Progenitor cell of endocrine pancreas (in vitro differentiated cells): ENCODE results near the gene RPLP2. TPM values are rescaled to one million over a fixed set of nuclear protein-coding genes. Genes with fewer than 3 reads are reported as not detected.

Experiments used
- DNase-seq: peaks from one replicate; pipeline ENCODE4 v3.0.0; 2021; ENCODE audit warnings: low spot score; ENCODE audit not compliant: unreplicated experiment
- H3K27ac Mint-ChIP-seq: 2 replicates; pipeline ENCODE4 v1.8.0; 2021; ENCODE audit warnings: mild to moderate bottlenecking, moderate library complexity, mixed read lengths
- H3K27me3 Mint-ChIP-seq: 2 replicates; pipeline ENCODE4 v1.8.0; 2021; ENCODE audit warnings: mixed read lengths
- H3K36me3 Mint-ChIP-seq: 2 replicates; pipeline ENCODE4 v1.8.0; 2022; ENCODE audit warnings: mixed read lengths; ENCODE audit not compliant: insufficient read depth
- H3K4me1 Mint-ChIP-seq: 2 replicates; pipeline ENCODE4 v1.8.0; 2021; ENCODE audit warnings: low read depth, mixed read lengths
- H3K4me3 Mint-ChIP-seq: 2 replicates; pipeline ENCODE4 v1.8.0; 2021; ENCODE audit warnings: low read depth, mild to moderate bottlenecking, moderate library complexity, mixed read lengths
- H3K9me3 Mint-ChIP-seq: 2 replicates; pipeline ENCODE4 v1.8.0; 2021; ENCODE audit warnings: low read depth, mixed read lengths
- CTCF ChIP-seq: fragments of 200-600 bp; sonication (generic); IDR thresholded peaks from one replicate; pipeline ENCODE4 v1.5.0; 2021; ENCODE audit warnings: antibody characterized with exemption, mild to moderate bottlenecking; ENCODE audit not compliant: unreplicated experiment
- total RNA-seq: library from RNA; stranded (reverse); gene quantifications from 2 replicates; pipeline ENCODE4 v1.2.1, GENCODE V29; 2021

Gene RPLP2
- total RNA-seq, 1 donor from 2014 or later = 1,463 TPM

- Mint-ChIP-seq H3K27ac (no peak overlapping the region), H3K9me3 (no peaks in the 10 kb centered on the region), H3K4me3 (peak overlapping the region; percentile 75), H3K36me3 (peaks cover 2% of the 10 kb centered on the region), H3K27me3 (peaks cover 34% of the 10 kb centered on the region), H3K4me1 (peaks cover 9% of the 10 kb centered on the region)
- TF ChIP-seq CTCF = no peak
- peak; percentile 50 for DNase-seq
Observed at GRCh38 chr11:827146-827896, 17.6 kb downstream of the RPLP2 start.

- H3K4me3 Mint-ChIP-seq = peak within 1 kb of the TSS; percentile 75
- peaks cover 2% of the 10 kb centered on the region for H3K36me3 Mint-ChIP-seq
- no peak for DNase-seq
- no peaks in the 10 kb centered on the region for H3K9me3 Mint-ChIP-seq
- peaks cover 10% of the 10 kb centered on the region for H3K4me1 Mint-ChIP-seq
- TF ChIP-seq CTCF = no peak
- peaks cover 35% of the 10 kb centered on the region for H3K27me3 Mint-ChIP-seq
- no peak within 1 kb of the TSS for H3K27ac Mint-ChIP-seq
Observed at GRCh38 chr11:827897-828192, 18.1 kb downstream of the RPLP2 start, which contains the start of gene CRACR2B. Gene CRACR2B, plus strand, starts transcription at chr11:827919. Its CDS starts 689 bp downstream, at chr11:828608.

GRCh38 chr11:828506-829175 lies 18.9 kb downstream of the RPLP2 start:
- Mint-ChIP-seq H3K36me3 (peaks cover 2% of the 10 kb centered on the region), H3K27ac (no peak overlapping the region), H3K4me3 (no peak overlapping the region), H3K27me3 (peaks cover 35% of the 10 kb centered on the region), H3K4me1 (peaks cover 10% of the 10 kb centered on the region), H3K9me3 (no peaks in the 10 kb centered on the region)
- no peak for TF ChIP-seq CTCF
- DNase-seq = no peak

- no peak for DNase-seq
- Mint-ChIP-seq H3K4me3 (no peak overlapping the region), H3K4me1 (peaks cover 14% of the 10 kb centered on the region), H3K9me3 (no peaks in the 10 kb centered on the region), H3K36me3 (peaks cover 2% of the 10 kb centered on the region), H3K27ac (no peak overlapping the region), H3K27me3 (peaks cover 35% of the 10 kb centered on the region)
- TF ChIP-seq CTCF = no peak
Observed at GRCh38 chr11:829176-829846, 19.5 kb downstream of the RPLP2 start.

GRCh38 chr11:829847-830294 lies 20.1 kb downstream of the RPLP2 start:
- Mint-ChIP-seq H3K9me3 (no peaks in the 10 kb centered on the region), H3K27ac (no peak overlapping the region), H3K36me3 (peaks cover 2% of the 10 kb centered on the region), H3K27me3 (peaks cover 35% of the 10 kb centered on the region), H3K4me3 (peak overlapping the region; percentile 21), H3K4me1 (peaks cover 14% of the 10 kb centered on the region)
- no peak for DNase-seq
- no peak for TF ChIP-seq CTCF
